ENCODE measurements around the gene OAS1. TPM values are rescaled to one million over a fixed set of nuclear protein-coding genes. Genes with fewer than 3 reads are reported as not detected.

The OAS1 gene
- total RNA-seq (2014; rRNA removed; shearing (Covaris generic)): 12.4 and 13.1 TPM in 2 replicates

- peak; percentile 69 for DNase-seq (ENCODE audit: low read depth)
Observed at GRCh38 chr12:112906712-112907414, at the start of gene OAS1. OAS1 (plus strand) TSS chr12:112906962; CDS start chr12:112907040, 78 bp downstream.

- DNase-seq (ENCODE audit: low read depth): no peak
Observed at GRCh38 chr12:112859291-112859690, 47.5 kb upstream of the OAS1 start.

DNA sequence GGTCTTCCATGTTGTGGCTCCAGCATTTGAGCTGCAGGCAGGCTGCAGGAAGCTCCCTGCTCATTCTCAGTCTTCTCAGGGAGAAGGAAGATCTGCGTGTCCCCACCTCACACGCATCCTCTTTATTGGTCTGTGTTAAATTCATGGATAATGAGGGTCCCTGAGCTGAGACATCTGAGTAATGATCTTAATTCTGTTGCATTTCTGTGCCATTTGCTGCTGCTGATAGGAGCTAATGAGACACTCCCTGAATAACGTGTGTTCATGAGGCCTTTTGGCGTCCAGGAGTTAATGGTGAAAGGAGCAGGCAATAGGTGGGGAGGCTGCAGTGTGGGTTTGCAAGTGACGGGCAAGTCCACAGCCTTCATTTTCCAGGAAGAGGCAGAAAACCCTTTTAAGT is 46.6 kb upstream of the OAS1 start:
- DNase-seq (ENCODE audit: low read depth): no peak

- no peak for DNase-seq (ENCODE audit: low read depth)
Observed at GRCh38 chr12:112861284-112861683, 45.5 kb upstream of the OAS1 start.

DNA sequence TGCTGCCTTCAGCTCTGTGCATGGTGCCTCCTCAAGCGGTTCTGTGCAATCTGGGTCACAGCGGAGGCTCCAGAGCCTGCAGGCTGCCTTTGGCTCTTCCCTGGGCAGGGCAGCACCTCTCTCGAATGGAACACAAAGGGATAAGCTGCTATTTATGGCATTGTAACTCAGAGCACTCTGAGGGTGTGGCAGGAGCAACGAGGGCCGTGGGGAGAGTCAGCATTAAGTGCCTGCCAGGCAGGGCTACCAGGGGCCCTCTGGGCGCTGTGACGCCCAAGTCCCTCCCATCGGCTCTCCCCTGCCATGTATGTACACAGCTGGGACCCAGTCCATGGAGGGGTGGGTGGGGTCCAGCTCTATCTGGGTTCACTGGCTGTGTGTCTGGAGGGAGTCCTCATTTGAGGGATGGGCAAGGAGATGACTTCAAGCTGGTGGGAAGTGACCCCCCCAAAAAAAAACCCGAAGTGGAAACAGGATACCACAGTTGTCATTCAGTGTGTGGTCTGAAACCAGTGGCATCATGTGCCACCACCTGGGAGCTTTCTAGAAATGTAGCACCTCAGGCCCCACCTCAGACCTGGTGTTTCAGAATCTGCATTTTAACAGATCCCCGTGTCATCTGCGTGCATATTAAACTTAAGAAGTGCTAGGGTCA is 44.0 kb upstream of the OAS1 start:
- DNase-seq (ENCODE audit: low read depth): no peak

DNA sequence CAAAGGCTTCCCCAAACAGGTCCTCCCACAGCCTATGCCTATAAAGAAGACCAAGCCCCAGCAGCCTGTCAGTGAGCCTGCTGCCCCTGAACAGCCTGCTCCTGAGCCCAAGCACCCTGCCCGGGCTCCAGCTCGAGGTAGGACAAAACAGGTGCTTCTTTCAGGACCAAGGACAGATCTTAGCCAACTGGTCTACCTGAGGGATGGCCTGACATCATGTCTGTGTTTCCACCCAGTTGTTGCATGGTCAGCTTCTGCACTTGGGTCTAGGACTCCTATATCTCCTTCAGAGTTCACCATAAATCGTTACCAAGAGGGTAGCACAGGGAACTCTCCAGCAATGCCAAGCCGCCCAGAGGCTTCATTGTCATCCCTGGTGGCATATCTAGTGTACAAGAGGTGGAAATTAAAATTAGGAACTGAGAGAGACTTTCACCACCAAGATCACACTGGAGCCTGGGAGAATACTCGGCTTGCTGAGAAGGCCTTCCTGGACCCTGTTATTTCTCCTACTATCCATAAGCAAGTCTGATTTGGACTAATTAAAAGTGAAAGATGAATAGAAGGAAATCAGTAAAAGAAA is 38.2 kb upstream of the OAS1 start:
- no peak for DNase-seq (ENCODE audit: low read depth)

DNA sequence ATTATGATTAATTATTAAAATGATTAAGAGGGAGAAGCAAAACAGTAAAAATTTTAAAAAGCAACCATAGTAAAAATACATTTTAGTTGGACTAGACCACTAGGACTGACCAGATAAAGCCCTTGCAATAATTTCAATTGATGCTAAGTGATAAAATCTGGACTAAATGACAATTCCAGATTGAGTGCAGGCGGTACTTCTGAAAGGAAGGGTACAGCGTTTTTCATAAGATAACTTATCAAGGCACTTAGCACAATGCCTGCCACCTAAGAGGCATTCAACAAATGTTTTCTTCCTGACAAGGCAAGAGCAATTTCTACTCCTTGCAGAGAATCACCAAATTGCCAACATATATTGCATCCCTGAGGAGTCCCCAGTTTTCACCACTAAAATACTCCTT is 37.7 kb upstream of the OAS1 start:
- DNase-seq (ENCODE audit: low read depth): no peak

DNA sequence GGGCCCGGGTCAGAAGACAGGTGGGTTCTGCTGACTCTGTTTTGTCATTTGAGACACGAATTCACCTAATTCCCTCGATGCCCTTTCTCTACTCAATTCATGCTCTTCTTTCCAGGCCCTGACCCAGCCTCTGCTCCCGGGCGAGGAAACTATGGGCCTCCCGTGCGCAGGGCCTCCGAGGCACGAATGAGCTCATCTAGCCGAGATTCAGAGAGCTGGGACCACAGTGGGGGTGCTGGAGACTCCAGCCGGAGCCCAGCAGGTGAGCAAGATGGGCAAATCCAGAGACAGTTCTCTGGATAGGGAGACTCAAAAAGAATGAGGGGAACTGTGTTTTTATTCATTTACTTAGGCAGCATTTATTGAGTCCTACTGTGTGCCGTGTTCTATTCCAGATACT is 37.0 kb upstream of the OAS1 start:
- no peak for DNase-seq (ENCODE audit: low read depth)

GRCh38 chr12:112870267-112870980 is 36.3 kb upstream of the OAS1 start:
- no peak for DNase-seq (ENCODE audit: low read depth)

DNA sequence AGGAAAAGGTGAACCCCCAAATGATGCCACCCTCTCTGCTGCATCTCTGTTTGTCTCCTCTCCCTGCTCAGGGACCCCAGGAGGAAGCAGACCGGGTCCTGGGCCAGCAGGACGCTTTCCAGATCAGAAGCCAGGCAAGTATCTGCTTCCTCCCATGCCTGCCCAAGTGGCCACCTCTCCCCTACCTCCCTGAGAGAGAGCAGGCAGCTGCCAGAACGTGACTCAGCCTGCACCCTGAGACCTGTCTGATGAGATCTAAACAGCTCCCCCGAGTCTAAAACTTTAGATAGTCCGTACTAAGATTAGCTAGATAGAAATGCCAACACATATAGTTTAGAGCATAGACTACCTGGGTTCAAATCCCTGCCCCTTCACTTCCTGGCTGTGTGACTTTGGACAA is 31.2 kb upstream of the OAS1 start:
- no peak for DNase-seq (ENCODE audit: low read depth)

GRCh38 chr12:112876506-112876905 is 30.3 kb upstream of the OAS1 start:
- DNase-seq (ENCODE audit: low read depth): no peak

GRCh38 chr12:112877006-112877405 is 29.8 kb upstream of the OAS1 start:
- no peak for DNase-seq (ENCODE audit: low read depth)

DNA sequence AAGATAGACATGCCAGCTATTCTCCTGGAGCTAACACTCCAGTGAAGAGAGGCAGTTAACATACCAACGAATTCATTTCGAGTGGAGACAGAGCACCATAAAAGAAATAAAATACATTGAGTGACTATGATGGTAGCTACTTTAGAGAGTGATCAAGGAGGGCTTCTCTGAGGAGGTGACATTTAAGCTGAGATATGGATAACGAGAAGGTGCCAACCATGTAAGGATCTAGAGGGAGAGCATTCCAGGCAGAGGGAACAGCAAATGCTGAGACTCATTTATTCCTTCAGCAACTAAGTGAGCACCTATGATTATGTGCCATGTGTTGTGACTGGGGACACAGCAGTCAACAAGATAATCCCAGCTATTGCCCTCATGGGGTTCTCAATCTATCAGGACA is 28.3 kb upstream of the OAS1 start:
- DNase-seq (ENCODE audit: low read depth): no peak

DNA sequence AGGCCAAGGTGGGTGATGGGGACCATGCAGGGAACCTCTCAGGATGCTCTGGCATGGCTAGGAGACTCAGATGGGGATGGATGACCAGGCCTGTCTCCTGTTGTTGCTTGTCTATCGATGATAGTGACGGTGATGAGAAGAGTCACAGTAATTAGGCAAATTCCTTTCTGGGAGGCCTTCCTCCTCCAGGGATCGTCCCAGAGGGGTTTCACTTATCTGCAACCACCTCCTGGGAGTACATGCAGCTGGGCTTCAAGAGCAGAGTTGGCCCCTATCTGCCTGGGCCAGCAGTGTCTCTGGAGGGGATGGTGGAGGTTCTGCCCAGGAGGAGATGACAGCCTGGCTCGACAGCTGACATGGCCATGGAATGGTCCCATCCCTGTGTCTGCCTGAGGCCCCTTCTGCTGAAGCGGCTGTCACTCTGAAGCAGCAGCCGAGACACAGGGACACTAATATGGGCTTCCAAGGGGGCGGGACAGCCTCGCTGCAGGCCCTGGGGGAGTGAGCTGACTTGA is 27.5 kb upstream of the OAS1 start:
- DNase-seq (ENCODE audit: low read depth): no peak

DNA sequence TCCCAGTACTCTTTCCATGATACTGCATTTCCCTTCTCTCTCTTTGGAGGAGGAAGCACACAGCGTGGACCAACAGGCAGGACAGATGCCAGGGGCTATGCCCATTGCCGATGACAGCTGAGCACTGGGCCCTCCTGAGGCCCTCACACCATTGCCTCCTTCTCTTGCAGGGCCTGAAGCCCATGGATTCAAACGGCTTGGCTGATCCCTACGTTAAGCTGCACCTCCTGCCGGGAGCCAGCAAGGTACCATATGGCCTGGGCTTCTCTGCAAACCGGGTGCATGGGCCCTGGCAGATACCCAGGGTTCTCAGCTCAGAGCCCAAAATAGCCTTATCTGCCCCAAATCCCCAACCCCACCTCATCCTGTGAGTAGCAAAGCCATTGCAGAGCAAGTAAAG is 25.2 kb upstream of the OAS1 start:
- no peak for DNase-seq (ENCODE audit: low read depth)

DNA sequence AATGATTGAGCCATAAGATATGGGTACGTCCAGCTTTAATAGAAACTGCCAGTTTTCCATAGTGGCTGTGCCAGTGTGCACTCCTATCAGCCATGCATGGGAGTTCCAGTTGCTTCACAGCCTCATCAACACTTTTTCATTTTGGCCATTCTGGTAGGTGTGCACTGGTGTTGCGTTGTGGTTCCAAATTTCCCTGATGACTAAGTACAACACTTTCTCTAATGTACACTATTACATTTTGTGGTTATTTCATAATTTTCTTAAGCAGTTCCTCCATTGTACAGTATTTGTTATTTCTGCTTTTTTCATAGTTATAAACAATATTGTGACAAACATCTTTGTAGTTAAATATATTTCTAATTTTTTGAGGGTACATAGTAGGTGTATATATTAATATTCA is 21.5 kb upstream of the OAS1 start:
- DNase-seq (ENCODE audit: low read depth): no peak

GRCh38 chr12:112887550-112887949 is 19.2 kb upstream of the OAS1 start:
- DNase-seq (ENCODE audit: low read depth): no peak

DNA sequence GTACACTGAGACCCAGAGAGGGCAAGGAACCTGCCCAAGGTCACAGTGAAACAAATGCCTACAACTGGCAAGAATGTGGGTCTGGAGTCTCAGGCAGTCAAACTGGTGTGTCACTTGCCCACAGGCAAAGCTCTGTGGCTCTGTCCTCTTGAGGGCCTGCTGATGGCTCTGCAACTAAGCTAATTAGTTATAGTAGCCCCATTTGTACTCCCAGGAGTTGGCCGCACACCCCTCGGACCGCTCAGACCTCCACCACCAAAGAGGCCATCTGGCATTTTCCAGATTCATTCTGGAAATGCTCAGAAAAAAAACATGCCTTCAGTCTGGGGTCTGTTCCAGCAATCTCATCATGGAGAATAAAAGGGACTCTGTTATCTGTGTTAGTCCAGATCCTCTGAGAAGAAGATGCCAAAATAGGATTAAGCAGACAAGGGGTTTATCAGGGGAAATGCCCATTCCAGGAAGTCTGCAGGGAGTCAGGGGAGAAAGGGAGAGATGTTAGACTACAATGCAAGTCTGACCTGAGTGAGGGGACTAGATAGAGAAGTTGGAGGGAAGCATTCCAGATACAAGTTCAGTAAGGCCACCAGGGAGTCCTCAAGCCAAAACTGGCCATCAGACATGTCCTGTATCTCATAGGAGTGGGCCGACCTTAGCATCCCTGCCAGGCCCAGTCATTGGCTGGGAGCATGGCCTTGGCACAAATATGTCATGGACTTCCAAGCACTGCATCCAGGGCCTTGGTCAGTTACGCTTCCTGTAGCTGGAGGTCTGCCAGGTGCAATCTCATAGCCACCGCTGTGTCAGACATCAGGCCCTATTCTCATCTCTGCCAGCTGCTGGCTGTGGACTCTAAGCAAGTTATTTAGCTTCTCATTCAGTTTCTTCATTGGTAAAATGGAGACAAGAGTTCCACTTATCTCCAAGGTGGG is 15.4 kb upstream of the OAS1 start:
- DNase-seq (ENCODE audit: low read depth): no peak

GRCh38 chr12:112892856-112893255 is 13.9 kb upstream of the OAS1 start:
- no peak for DNase-seq (ENCODE audit: low read depth)

DNA sequence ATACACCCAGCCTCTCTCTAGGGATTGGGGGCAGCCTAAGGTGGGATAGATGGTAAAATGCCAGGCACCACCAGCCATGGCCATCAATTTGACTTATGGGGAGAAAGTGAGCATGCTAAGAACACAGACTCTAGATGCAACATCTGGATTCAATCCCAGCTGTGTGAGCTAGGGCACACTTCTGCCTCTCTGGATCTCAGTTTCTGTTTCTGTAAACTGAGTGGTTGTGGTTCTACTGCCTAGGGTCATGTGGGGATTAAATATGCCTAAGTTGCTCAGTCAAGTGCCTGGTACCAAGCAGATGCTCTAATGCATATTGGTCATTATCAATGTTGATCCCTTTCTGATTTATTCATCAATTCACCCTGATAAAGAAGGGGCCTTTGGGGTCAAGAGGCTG is 12.6 kb upstream of the OAS1 start:
- DNase-seq (ENCODE audit: low read depth): no peak

GRCh38 chr12:112898380-112898779 is 8.4 kb upstream of the OAS1 start:
- DNase-seq (ENCODE audit: low read depth): no peak
